Endothelial cell (in vitro differentiated cells): Measurements from ENCODE around the gene CRIP3. TPM values are rescaled to one million over a fixed set of nuclear protein-coding genes. Genes with fewer than 3 reads are reported as not detected.
"Not testable (repeated sequence)": the region's sequence is repeated elsewhere in the genome, so short reads cannot be mapped to it uniquely, and the experiment has no call there.

Source experiments
- DNase-seq: peaks from one replicate; pipeline ENCODE4 v3.0.0; 2021; ENCODE audit warnings: low spot score
- H3K27ac Mint-ChIP-seq: one replicate; pipeline ENCODE4 v1.8.0; 2021; ENCODE audit warnings: mixed read lengths, inconsistent platforms; ENCODE audit not compliant: unreplicated experiment
- H3K27me3 Mint-ChIP-seq: one replicate; pipeline ENCODE4 v1.8.0; 2021; ENCODE audit warnings: mild to moderate bottlenecking, moderate library complexity, mixed read lengths, inconsistent platforms; ENCODE audit not compliant: unreplicated experiment
- H3K36me3 Mint-ChIP-seq: one replicate; pipeline ENCODE4 v1.8.0; 2021; ENCODE audit warnings: mild to moderate bottlenecking, low read depth, mixed read lengths, inconsistent platforms; ENCODE audit not compliant: unreplicated experiment
- H3K4me1 Mint-ChIP-seq: one replicate; pipeline ENCODE4 v1.8.0; 2021; ENCODE audit warnings: mild to moderate bottlenecking, mixed read lengths, inconsistent platforms; ENCODE audit not compliant: unreplicated experiment
- H3K4me3 Mint-ChIP-seq: one replicate; pipeline ENCODE4 v1.8.0; 2021; ENCODE audit warnings: mild to moderate bottlenecking, mixed read lengths, inconsistent platforms; ENCODE audit not compliant: unreplicated experiment
- H3K9me3 Mint-ChIP-seq: one replicate; pipeline ENCODE4 v1.8.0; 2021; ENCODE audit warnings: mixed read lengths, inconsistent platforms; ENCODE audit not compliant: unreplicated experiment
- CTCF ChIP-seq: fragments of 200-600 bp; sonication (generic); IDR thresholded peaks from one replicate; pipeline ENCODE4 v1.5.0; 2021; ENCODE audit warnings: antibody characterized with exemption; ENCODE audit not compliant: unreplicated experiment
- total RNA-seq: library from RNA; stranded (reverse); fragmentation: NEBNext Ultra II Directional; extraction: Animal tissue kit (Norgen Biotek cat#: 25700); gene quantifications from one replicate; pipeline ENCODE4 v1.2.1, GENCODE V29; 2021; ENCODE audit not compliant: unreplicated experiment

Gene CRIP3
- total RNA-seq, 1 donor from 2014 or later, result 1.1 TPM

- no peak overlapping the region for H3K27ac Mint-ChIP-seq
- no peak overlapping the region for H3K4me3 Mint-ChIP-seq
- no peaks in the 10 kb centered on the region for H3K9me3 Mint-ChIP-seq
- no peaks in the 10 kb centered on the region for H3K36me3 Mint-ChIP-seq
- no peak for TF ChIP-seq CTCF
- H3K27me3 Mint-ChIP-seq, result no peaks in the 10 kb centered on the region
- no peaks in the 10 kb centered on the region for H3K4me1 Mint-ChIP-seq
- no peak for DNase-seq
These were observed 1.1 kb downstream of the CRIP3 start for GRCh38 chr6:43307451-43308100.

- Mint-ChIP-seq H3K9me3 (no peaks in the 10 kb centered on the region), H3K36me3 (no peaks in the 10 kb centered on the region), H3K4me1 (no peaks in the 10 kb centered on the region), H3K27ac (no peak overlapping the region), H3K4me3 (no peak overlapping the region), H3K27me3 (peaks cover 1% of the 10 kb centered on the region)
- DNase-seq, result no peak
- TF ChIP-seq CTCF, result no peak
These were observed 2.5 kb downstream of the CRIP3 start for GRCh38 chr6:43306086-43306485.

- no peaks in the 10 kb centered on the region for H3K4me1 Mint-ChIP-seq
- no peak for TF ChIP-seq CTCF
- H3K36me3 Mint-ChIP-seq, result no peaks in the 10 kb centered on the region
- H3K27me3 Mint-ChIP-seq, result peaks cover 1% of the 10 kb centered on the region
- no peak overlapping the region for H3K27ac Mint-ChIP-seq
- no peaks in the 10 kb centered on the region for H3K9me3 Mint-ChIP-seq
- H3K4me3 Mint-ChIP-seq, result no peak overlapping the region
- DNase-seq, result no peak
These were observed 3.7 kb downstream of the CRIP3 start for GRCh38 chr6:43304882-43305281.

GRCh38 chr6:43304361-43304760, 4.3 kb downstream of the CRIP3 start:
- H3K9me3 Mint-ChIP-seq, result no peaks in the 10 kb centered on the region
- H3K4me1 Mint-ChIP-seq, result no peaks in the 10 kb centered on the region
- no peak overlapping the region for H3K4me3 Mint-ChIP-seq
- DNase-seq, result no peak
- H3K36me3 Mint-ChIP-seq, result no peaks in the 10 kb centered on the region
- H3K27me3 Mint-ChIP-seq, result peaks cover 1% of the 10 kb centered on the region
- TF ChIP-seq CTCF, result no peak
- H3K27ac Mint-ChIP-seq, result no peak overlapping the region

GRCh38 chr6:43303751-43304331, 4.8 kb downstream of the CRIP3 start:
- H3K4me1 Mint-ChIP-seq, result no peaks in the 10 kb centered on the region
- peaks cover 3% of the 10 kb centered on the region for H3K27me3 Mint-ChIP-seq
- no peaks in the 10 kb centered on the region for H3K9me3 Mint-ChIP-seq
- no peaks in the 10 kb centered on the region for H3K36me3 Mint-ChIP-seq
- H3K27ac Mint-ChIP-seq, result no peak overlapping the region
- DNase-seq, result no peak
- H3K4me3 Mint-ChIP-seq, result no peak overlapping the region
- no peak for TF ChIP-seq CTCF

- not testable (repeated sequence) for H3K36me3 Mint-ChIP-seq, H3K4me3 Mint-ChIP-seq, H3K27me3 Mint-ChIP-seq, H3K27ac Mint-ChIP-seq, DNase-seq, H3K4me1 Mint-ChIP-seq, H3K9me3 Mint-ChIP-seq
These were observed 5.6 kb downstream of the CRIP3 start for GRCh38 chr6:43303006-43303405.
